Amniotic epithelial cell (primary cell): Measurements from ENCODE around the gene PEMT.

Source experiments
- DNase-seq: peaks from one replicate; pipeline ENCODE4 v3.0.0-alpha.2; 2010; ENCODE audit warnings: low read depth

PEMT gene

GRCh38 chr17:17570798-17571716 lies 20.5 kb downstream of the PEMT start:
- DNase-seq, result no peak

- DNase-seq, result no peak
These were observed 21.2 kb downstream of the PEMT start for GRCh38 chr17:17570140-17570797.

- DNase-seq, result no peak
These were observed 21.8 kb downstream of the PEMT start for GRCh38 chr17:17569691-17570090.

GRCh38 chr17:17568772-17569195 lies 22.7 kb downstream of the PEMT start:
- DNase-seq, result peak; percentile 36

DNA sequence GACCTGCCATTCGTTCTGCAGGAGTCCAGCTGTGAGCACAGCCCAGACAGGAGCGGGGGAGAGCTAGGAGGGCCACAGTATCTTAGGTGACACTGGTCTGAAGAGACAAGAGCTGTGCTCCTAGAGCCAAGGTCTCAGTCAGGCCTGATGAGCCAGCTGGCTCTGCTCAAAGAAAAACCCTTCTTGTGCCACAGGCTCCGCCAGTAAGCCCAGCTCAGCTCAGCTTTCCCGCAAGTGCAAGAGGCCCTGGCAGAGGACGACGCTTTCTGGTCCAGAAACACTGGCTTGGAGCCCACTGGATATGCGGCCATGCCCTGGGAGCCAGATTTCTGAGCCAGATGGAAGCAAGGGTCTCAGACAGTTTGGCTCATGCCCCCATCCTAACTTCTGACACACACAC lies 23.9 kb downstream of the PEMT start:
- no peak for DNase-seq

DNA sequence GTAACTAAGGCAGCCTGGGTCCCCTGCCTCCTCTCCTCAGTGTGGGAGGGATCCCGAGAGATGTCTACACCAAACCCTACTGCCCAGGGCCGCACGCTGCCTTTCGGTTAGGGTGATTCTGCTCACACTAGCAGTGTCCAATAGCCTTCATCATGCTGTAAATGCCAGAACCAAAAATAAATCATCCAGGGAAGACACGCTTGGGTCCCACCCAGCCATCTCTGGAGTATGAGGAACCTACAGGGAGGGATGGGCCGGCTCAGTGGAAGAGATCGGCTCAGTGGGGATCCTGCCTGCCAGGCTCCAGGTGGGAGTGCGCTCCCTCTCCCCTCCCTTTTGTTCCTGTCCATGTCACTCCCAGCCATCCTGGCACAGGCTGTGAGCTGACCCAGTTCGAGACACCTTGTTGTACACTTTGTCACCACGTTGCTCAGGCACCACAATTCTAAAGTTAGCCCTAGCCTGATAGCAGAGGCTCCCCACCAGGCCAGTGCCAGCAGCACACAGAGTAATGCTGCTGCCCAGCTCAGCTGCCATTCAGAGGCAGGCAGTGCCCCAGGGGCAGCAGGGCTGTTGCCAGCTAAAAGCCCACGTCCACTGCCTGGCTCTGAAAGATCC lies 24.5 kb downstream of the PEMT start:
- DNase-seq, result no peak

DNA sequence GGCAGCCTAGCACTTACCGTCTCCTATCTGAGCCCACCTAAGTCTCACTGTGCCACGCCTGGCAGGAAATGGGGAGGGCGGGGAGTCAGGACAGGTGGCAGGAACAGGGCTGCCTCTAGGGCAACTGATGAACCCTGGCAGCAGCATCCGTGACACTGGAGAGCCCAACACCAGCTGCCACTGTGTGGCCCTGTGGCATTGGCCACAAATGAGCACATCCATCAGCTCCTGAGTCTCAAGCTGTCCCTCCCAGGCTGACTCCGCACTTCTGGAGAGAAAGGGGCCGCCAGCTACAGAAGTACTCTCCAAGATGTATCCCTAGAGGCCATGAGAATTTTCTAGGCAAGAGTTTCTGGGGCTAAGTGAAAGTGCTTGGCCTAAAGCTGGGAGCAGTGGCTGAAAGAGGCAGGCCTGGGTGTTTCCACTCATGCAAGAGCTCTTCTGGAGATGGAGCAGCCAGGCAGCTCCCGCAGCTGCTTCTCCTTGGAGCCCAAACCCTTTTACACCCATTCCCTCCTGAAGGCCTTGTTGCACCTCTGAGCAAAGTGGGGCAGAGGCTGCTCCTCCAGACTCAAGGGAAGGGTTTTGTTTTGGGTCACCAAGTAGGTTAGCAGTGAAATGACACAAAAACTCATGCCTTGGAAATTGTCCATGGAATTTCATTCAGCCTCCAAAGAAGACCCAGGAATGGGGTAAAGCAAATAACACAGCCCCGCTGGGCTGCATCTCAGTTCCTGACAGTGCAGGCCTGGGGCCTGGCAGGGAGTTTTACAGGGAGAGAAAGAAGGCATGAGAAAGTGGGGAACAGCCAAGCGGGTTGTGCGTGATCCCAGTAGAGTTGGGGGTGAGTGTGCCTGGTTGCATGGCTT lies 25.8 kb downstream of the PEMT start:
- DNase-seq, result no peak

GRCh38 chr17:17564896-17565295 lies 26.6 kb downstream of the PEMT start:
- DNase-seq, result no peak

GRCh38 chr17:17564323-17564722 lies 27.2 kb downstream of the PEMT start:
- no peak for DNase-seq

DNA sequence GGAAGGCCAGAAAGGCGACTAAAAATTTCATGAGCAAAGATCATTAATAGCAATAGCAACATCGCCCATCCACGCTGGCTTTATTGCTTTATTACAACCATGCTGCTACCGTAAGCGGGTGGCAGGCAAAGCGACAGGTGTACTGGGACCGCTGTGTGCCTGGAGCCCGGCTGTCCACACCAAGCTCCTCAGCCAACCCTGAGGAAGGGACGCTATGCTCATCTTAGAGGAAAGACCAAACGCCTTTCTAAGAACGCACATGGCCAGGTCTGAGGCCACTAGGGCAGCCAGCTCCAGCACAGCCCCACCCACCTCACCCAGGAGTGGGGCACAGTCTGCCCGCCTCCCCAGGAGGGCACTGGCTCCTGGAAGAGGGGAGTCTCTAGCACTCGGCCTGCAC lies 28.0 kb downstream of the PEMT start:
- no peak for DNase-seq

DNA sequence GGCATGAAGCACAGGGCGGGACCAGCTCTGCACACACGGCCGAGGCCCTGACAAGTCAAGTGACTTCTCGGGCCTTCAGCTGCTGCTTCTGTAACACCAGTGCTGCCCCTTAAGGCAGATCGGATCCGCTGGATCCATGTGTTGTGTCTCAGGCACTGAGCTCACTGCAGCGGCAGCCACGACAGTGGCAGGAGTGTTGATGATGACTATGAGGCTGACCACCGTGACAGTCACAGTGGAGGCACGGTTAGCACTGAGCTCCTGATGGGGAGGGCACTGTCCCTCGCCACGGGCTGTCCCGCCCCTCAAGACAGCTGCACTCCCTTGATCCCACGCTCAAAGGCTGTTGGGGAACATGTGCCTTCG lies 29.4 kb downstream of the PEMT start:
- no peak for DNase-seq

DNA sequence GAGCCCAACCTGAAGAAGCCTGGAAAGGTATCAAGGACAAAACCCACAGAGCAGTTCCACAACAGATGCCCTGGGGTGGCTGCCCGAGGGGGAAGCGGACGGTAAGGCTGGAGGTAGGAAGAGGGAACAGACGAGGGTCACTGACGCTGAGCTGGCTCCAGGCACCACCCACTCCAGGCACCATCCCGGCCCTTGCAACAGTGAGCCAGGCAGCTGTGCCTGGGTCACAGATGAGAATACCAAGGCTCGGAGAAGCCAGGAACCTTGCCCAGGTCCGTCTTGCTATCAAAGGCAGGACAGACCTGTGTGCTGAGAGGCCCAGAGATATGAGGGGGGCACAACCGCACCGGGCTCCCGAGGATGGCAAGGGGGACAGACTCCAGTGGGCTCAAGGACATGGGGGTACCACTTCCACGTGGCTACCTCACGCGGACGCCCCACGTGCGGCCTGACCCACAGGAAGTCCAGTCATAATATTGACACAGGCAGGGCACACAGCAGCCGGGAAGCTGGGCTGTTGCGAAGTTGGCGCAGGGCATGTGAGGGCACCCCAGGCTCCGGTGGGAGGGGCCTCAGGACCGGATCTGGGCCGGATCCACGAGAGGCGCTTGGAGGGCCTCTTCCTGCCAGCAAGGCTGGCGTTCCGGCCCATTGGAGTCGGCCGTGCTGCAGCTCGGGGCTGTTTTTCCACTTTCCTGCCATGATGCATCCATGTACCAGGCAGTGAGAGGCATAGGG lies 29.9 kb downstream of the PEMT start:
- no peak for DNase-seq

- no peak for DNase-seq
These were observed 30.5 kb downstream of the PEMT start for GRCh38 chr17:17560975-17561374.

DNA sequence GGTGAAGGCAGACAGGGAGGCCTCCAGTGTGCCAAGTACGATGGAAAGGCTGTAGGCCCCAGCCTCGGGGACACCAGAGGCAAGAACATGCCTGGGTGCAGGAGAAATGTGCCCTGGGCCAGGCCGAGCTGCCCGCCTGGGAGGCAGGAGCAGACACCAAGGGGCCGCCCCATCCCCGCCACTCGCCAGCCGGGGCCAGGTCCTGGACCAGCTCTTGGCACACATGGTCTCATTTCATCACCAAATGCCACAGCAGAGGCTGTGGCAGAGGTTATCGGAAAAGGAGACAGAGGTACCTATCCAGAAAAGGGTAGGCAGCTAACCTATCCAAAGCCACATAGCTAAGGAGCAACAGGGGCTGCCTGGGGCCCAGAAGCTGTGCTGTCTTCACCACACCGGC lies 31.3 kb downstream of the PEMT start:
- DNase-seq, result no peak

GRCh38 chr17:17559164-17559563 lies 32.3 kb downstream of the PEMT start:
- DNase-seq, result no peak

- DNase-seq, result no peak
These were observed 33.1 kb downstream of the PEMT start for GRCh38 chr17:17558431-17558830.

DNA sequence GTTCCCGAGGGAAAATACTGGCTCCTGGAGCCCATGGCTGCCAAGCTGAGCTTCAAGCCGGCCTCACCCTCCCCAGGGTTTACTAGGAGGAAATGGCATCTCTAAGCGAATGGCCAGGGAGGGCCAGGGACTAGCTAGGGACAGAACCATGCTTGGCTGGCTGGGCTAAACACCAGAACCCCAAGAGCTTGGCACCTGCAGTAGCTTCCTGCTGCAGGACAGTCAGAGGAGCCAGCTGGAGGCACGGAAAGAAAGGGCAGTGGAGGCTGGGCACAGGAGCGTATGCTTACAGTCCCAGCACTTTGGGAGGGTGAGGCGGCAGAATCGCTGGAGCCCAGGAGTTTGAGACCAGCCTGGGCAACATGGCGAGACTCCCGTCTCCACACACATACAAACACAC lies 33.7 kb downstream of the PEMT start:
- no peak for DNase-seq

GRCh38 chr17:17556671-17557070 lies 34.8 kb downstream of the PEMT start:
- no peak for DNase-seq

DNA sequence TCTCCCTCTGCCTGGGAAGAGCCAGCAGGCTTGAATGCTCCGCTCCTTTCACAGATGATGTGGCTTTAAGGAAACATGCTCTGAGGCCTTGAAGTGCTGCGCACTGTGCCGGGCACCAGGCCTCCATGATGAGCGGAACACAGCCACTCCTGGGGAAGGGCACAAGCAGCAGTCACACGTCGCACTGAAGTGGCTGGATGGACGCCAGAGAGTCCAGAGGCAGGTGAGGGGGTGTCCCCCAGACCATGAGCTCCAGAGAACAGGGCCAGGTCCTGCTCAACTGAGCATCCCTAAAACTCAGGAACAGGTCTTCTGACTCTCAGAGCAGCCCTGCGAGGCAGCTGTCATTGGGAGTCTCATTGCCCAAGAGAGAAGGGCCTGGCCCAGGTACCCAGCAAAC lies 35.6 kb downstream of the PEMT start:
- no peak for DNase-seq

DNA sequence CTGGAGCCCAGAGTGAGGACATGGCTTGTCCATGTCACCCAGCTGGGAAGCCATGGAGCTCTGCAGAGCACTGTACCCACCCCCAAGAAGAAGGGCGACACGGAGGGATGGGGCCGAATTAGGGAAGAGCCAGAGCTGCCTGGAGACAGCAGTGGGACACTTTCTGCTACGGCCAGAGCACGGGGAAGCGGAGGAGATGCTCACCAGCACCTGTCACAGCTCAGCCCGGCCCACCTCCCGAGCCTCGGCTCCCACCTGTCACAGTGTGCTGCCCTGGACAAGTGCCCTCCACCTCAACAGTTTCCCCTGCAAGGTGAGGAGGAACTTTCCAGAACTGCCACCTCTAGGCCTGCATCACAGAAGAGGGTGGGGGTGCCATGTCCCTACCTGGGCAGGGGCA lies 36.4 kb downstream of the PEMT start:
- no peak for DNase-seq

- no peak for DNase-seq
These were observed 37.2 kb downstream of the PEMT start for GRCh38 chr17:17554266-17554665.
